Measurements from ENCODE around the gene PLCB1. TPM values are rescaled to one million over a fixed set of nuclear protein-coding genes. Genes with fewer than 3 reads are reported as not detected.

PLCB1 gene
- total RNA-seq, 1 donor from 2014 or later: 6.3 TPM

GRCh38 chr20:8880085-8880853 lies 748.2 kb downstream of the PLCB1 start:
- intact Hi-C loops (cut with DNase I): no loop called here
- H3K27ac ChIP-seq: no peak overlapping the region
- H3K36me3 ChIP-seq: no peaks in the 10 kb centered on the region
- no peak for TF ChIP-seq CTCF (IDR thresholded peaks at IDR 0.05)
- no peaks in the 10 kb centered on the region for H3K4me1 ChIP-seq
- ATAC-seq (no peak), DNase-seq (no peak)
- H3K27me3 ChIP-seq (ENCODE audit: low read depth): no peaks in the 10 kb centered on the region
- no peak overlapping the region for H3K4me3 ChIP-seq
- H3K9me3 ChIP-seq: no peaks in the 10 kb centered on the region

- TF ChIP-seq CTCF (IDR thresholded peaks at IDR 0.05): no peak
- no peak overlapping the region for H3K27ac ChIP-seq
- H3K36me3 ChIP-seq: no peaks in the 10 kb centered on the region
- ATAC-seq: no peak
- intact Hi-C loops (cut with DNase I): no loop called here
- H3K27me3 ChIP-seq (ENCODE audit: low read depth): no peaks in the 10 kb centered on the region
- DNase-seq: no peak
- peaks cover 10% of the 10 kb centered on the region for H3K9me3 ChIP-seq
- no peak overlapping the region for H3K4me3 ChIP-seq
- H3K4me1 ChIP-seq: no peaks in the 10 kb centered on the region
Observed at GRCh38 chr20:8891039-8891438, 759.0 kb downstream of the PLCB1 start.

GRCh38 chr20:8895472-8895871 lies 763.4 kb downstream of the PLCB1 start:
- intact Hi-C loops (cut with DNase I): no loop called here
- Histone ChIP-seq H3K27me3 (ENCODE audit: low read depth) (no peaks in the 10 kb centered on the region), H3K4me1 (no peaks in the 10 kb centered on the region), H3K4me3 (no peak overlapping the region), H3K9me3 (peaks cover 18% of the 10 kb centered on the region), H3K36me3 (no peaks in the 10 kb centered on the region), H3K27ac (no peak overlapping the region)
- no peak for ATAC-seq
- no peak for DNase-seq
- no peak for TF ChIP-seq CTCF (IDR thresholded peaks at IDR 0.05)

GRCh38 chr20:8898823-8899222 lies 766.8 kb downstream of the PLCB1 start:
- Histone ChIP-seq H3K27ac (no peak overlapping the region), H3K9me3 (peaks cover 18% of the 10 kb centered on the region), H3K36me3 (no peaks in the 10 kb centered on the region), H3K4me1 (no peaks in the 10 kb centered on the region), H3K27me3 (ENCODE audit: low read depth) (no peaks in the 10 kb centered on the region), H3K4me3 (no peak overlapping the region)
- intact Hi-C loops (cut with DNase I): no loop called here
- ATAC-seq: no peak
- no peak for TF ChIP-seq CTCF (IDR thresholded peaks at IDR 0.05)
- DNase-seq: no peak

GRCh38 chr20:8901237-8902025 lies 769.4 kb downstream of the PLCB1 start:
- no peak for ATAC-seq
- TF ChIP-seq CTCF (IDR thresholded peaks at IDR 0.05): no peak
- H3K27me3 ChIP-seq (ENCODE audit: low read depth): no peaks in the 10 kb centered on the region
- no peaks in the 10 kb centered on the region for H3K4me1 ChIP-seq
- no peaks in the 10 kb centered on the region for H3K36me3 ChIP-seq
- no peak for DNase-seq
- peaks cover 3% of the 10 kb centered on the region for H3K9me3 ChIP-seq
- no peak overlapping the region for H3K4me3 ChIP-seq
- no peak overlapping the region for H3K27ac ChIP-seq
- intact Hi-C loops (cut with DNase I): no loop called here
